ENCODE results near the gene GKN2.
"Not testable (repeated sequence)": the region's sequence is repeated elsewhere in the genome, so short reads cannot be mapped to it uniquely, and the experiment has no call there.

The GKN2 gene

GRCh38 chr2:68907920-68908253 is 44.8 kb downstream of the GKN2 start:
- no peak for TF ChIP-seq CTCF (IDR thresholded peaks at IDR 0.05; ENCODE audit: low read depth, low read length)
- DNase-seq (ENCODE audit: extremely low read depth, low read depth): no peak

- no peak for DNase-seq (ENCODE audit: extremely low read depth, low read depth)
- no peak for TF ChIP-seq CTCF (IDR thresholded peaks at IDR 0.05; ENCODE audit: low read depth, low read length)
Observed at GRCh38 chr2:68907232-68907919, 45.3 kb downstream of the GKN2 start.

- no peak for DNase-seq (ENCODE audit: extremely low read depth, low read depth)
- TF ChIP-seq CTCF (IDR thresholded peaks at IDR 0.05; ENCODE audit: low read depth, low read length): no peak
Observed at GRCh38 chr2:68906716-68907115, 46.0 kb downstream of the GKN2 start.

GRCh38 chr2:68905116-68905515 is 47.6 kb downstream of the GKN2 start:
- no peak for DNase-seq (ENCODE audit: extremely low read depth, low read depth)
- no peak for TF ChIP-seq CTCF (IDR thresholded peaks at IDR 0.05; ENCODE audit: low read depth, low read length)

GRCh38 chr2:68901561-68901960 is 51.1 kb downstream of the GKN2 start:
- no peak for TF ChIP-seq CTCF (IDR thresholded peaks at IDR 0.05; ENCODE audit: low read depth, low read length)
- no peak for DNase-seq (ENCODE audit: extremely low read depth, low read depth)

- DNase-seq (ENCODE audit: extremely low read depth, low read depth): no peak
- TF ChIP-seq CTCF (IDR thresholded peaks at IDR 0.05; ENCODE audit: low read depth, low read length): peak; percentile 40
Observed at GRCh38 chr2:68901199-68901514, 51.5 kb downstream of the GKN2 start.

GRCh38 chr2:68900496-68901198 is 52.0 kb downstream of the GKN2 start:
- TF ChIP-seq CTCF (IDR thresholded peaks at IDR 0.05; ENCODE audit: low read depth, low read length): peak; percentile 10
- no peak for DNase-seq (ENCODE audit: extremely low read depth, low read depth)

- DNase-seq (ENCODE audit: extremely low read depth, low read depth): not testable (repeated sequence)
Observed at GRCh38 chr2:68895981-68896380, 56.7 kb downstream of the GKN2 start.
